ENCODE results near the gene CPA5.

- TF ChIP-seq CTCF (IDR thresholded peaks at IDR 0.05; ENCODE audit: extremely low read depth in 1 of 2, insufficient read depth in 1 of 2, low read depth in 1 of 2, low read length in 2 of 2) = no peak
- no peak for TF ChIP-seq POLR2A (IDR thresholded peaks at IDR 0.05; ENCODE audit: low read depth, low read length)
- no peak for TF ChIP-seq MYC (IDR thresholded peaks at IDR 0.05; ENCODE audit: low read depth, low read length)
- no peak for TF ChIP-seq MAX (IDR thresholded peaks at IDR 0.05; ENCODE audit: insufficient read depth, insufficient read length)
- TF ChIP-seq POLR2AphosphoS5 (IDR thresholded peaks at IDR 0.05; ENCODE audit: insufficient read depth, low read depth, low read length) = no peak
Measured at GRCh38 chr7:130297628-130298543, 46.7 kb upstream of the CPA5 start.
